Measurements from ENCODE around the gene DOCK8. TPM values are rescaled to one million over a fixed set of nuclear protein-coding genes. Genes with fewer than 3 reads are reported as not detected.

DOCK8 gene
- total and polyA plus RNA-seq, 2 of the 13 experiments (the other 11 are each of a cell fraction or from before 2014, with no cell fraction given) = 0.28 to 0.38 TPM

DNA sequence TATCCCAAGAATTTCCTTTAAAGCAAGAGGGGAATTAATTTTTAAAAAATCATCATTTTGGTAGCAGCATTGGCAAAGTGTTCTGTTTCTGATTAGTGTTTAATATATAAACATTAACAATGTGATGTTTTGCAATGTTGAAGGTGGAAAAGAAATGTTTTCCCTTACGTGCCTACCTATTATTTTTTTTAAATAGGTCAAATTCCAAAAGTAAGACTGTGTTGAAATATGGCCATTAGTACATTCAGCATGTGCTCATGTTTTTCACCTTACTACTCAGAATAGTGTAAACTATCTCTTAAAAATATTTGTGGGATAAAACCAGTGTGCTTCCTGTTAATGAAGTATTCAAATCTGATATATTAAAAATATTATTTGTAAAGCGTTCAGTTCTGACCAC is 3.3 kb downstream of the DOCK8 start:
- DNase-seq (ENCODE audit: low spot score) = no peak
- intact Hi-C loops (cut with micrococcal nuclease; ENCODE audit: unreplicated experiment) (loop anchor here (5.0 kb wide), 1 partner anchor 41 kb away; the partner anchor contains the start of gene ZNG1A), in situ Hi-C loops (cut with HindIII; ENCODE audit: extremely low pct_ligation_motif_present, low pct_unique_long_range_greater_than_20kb) (no loop called here)
- no peaks in the 10 kb centered on the region for H3K9me3 ChIP-seq (ENCODE audit: low read length)
- no peak for ATAC-seq
- H3K4me3 ChIP-seq (replicated peaks in 1 of 3; ENCODE audit: insufficient read depth in 1 of 3, low read depth in 2 of 3, low read length in 3 of 3) = no peak overlapping the region
- CTCF ChIA-PET (ENCODE audit: low intra/inter-chr PET ratio, low total read pairs) = no interaction called here
- no peak overlapping the region for H3K4me2 ChIP-seq (ENCODE audit: low read depth, low read length)
- WGBS (ENCODE audit: low lambda C conversion rate) = 32% methylated on average over 2 of the region's 2 CpGs
- H3K79me2 ChIP-seq (ENCODE audit: insufficient read depth, low read length) = no peaks in the 10 kb centered on the region
- H3K27me3 ChIP-seq (ENCODE audit: control insufficient read depth in 1 of 2, insufficient read depth in 2 of 2, low read length in 2 of 2) = peaks cover 0 to 23% of the 10 kb centered on the region in 2 experiments; a peak in 2 of 5 replicates
- H4K20me1 ChIP-seq (ENCODE audit: insufficient read depth, low read length) = no peaks in the 10 kb centered on the region
- POLR2A ChIA-PET = no interaction called here
- peaks cover 18% of the 10 kb centered on the region for H3K4me1 ChIP-seq (ENCODE audit: insufficient read depth, low read length)
- H3K9ac ChIP-seq (ENCODE audit: insufficient read depth, low read depth, low read length) = no peak overlapping the region
- no peak overlapping the region for H3K27ac ChIP-seq (ENCODE audit: extremely low read length, insufficient read depth, low read length)
- BruUV-seq (replicated peaks) = no TSS peak
- no peaks in the 10 kb centered on the region for H3K36me3 ChIP-seq (replicated peaks in 1 of 2; ENCODE audit: control insufficient read depth in 1 of 2, insufficient read depth in 2 of 2, low read length in 2 of 2)
- no peak overlapping the region for H2AFZ ChIP-seq (ENCODE audit: low read length)
- no peak for FAIRE-seq
- TF ChIP-seq, protein P1, sequence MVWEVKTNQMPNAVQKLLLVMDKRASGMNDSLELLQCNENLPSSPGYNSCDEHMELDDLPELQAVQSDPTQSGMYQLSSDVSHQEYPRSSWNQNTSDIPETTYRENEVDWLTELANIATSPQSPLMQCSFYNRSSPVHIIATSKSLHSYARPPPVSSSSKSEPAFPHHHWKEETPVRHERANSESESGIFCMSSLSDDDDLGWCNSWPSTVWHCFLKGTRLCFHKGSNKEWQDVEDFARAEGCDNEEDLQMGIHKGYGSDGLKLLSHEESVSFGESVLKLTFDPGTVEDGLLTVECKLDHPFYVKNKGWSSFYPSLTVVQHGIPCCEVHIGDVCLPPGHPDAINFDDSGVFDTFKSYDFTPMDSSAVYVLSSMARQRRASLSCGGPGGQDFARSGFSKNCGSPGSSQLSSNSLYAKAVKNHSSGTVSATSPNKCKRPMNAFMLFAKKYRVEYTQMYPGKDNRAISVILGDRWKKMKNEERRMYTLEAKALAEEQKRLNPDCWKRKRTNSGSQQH (CRISPR knock-in tag; IDR thresholded peaks at IDR 0.05; ENCODE audit: low read depth) = no peak
- TF ChIP-seq, protein P2, sequence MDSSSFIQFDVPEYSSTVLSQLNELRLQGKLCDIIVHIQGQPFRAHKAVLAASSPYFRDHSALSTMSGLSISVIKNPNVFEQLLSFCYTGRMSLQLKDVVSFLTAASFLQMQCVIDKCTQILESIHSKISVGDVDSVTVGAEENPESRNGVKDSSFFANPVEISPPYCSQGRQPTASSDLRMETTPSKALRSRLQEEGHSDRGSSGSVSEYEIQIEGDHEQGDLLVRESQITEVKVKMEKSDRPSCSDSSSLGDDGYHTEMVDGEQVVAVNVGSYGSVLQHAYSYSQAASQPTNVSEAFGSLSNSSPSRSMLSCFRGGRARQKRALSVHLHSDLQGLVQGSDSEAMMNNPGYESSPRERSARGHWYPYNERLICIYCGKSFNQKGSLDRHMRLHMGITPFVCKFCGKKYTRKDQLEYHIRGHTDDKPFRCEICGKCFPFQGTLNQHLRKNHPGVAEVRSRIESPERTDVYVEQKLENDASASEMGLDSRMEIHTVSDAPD (CRISPR knock-in tag; IDR thresholded peaks at IDR 0.05) = no peak
- TF ChIP-seq ZBTB10 (CRISPR knock-in tag; IDR thresholded peaks at IDR 0.05; ENCODE audit: borderline replicate concordance) = no peak
- TF ChIP-seq ZNF75D (CRISPR knock-in tag; IDR thresholded peaks at IDR 0.05; ENCODE audit: borderline replicate concordance) = no peak
- TF ChIP-seq ZNF331 (CRISPR knock-in tag; IDR thresholded peaks at IDR 0.05) = no peak
- TF ChIP-seq NPAS2 (CRISPR knock-in tag; IDR thresholded peaks at IDR 0.05; ENCODE audit: borderline replicate concordance) = no peak
- TF ChIP-seq PHF8 (CRISPR knock-in tag; IDR thresholded peaks at IDR 0.05) = no peak
- TF ChIP-seq ZNF335 (CRISPR knock-in tag; IDR thresholded peaks at IDR 0.05) = no peak
- TF ChIP-seq, protein P3, sequence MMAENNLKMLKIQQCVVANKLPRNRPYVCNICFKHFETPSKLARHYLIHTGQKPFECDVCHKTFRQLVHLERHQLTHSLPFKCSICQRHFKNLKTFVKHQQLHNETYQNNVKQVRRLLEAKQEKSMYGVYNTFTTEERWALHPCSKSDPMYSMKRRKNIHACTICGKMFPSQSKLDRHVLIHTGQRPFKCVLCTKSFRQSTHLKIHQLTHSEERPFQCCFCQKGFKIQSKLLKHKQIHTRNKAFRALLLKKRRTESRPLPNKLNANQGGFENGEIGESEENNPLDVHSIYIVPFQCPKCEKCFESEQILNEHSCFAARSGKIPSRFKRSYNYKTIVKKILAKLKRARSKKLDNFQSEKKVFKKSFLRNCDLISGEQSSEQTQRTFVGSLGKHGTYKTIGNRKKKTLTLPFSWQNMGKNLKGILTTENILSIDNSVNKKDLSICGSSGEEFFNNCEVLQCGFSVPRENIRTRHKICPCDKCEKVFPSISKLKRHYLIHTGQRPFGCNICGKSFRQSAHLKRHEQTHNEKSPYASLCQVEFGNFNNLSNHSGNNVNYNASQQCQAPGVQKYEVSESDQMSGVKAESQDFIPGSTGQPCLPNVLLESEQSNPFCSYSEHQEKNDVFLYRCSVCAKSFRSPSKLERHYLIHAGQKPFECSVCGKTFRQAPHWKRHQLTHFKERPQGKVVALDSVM (CRISPR knock-in tag; IDR thresholded peaks at IDR 0.05) = no peak
- TF ChIP-seq FIP1L1 (IDR thresholded peaks at IDR 0.05; ENCODE audit: borderline replicate concordance, insufficient read depth, low read depth, low read length) = no peak
- TF ChIP-seq ZNF775 (CRISPR knock-in tag; IDR thresholded peaks at IDR 0.05; ENCODE audit: borderline replicate concordance) = no peak
- TF ChIP-seq PAX8 (CRISPR knock-in tag; IDR thresholded peaks at IDR 0.05; ENCODE audit: borderline replicate concordance) = no peak
